Measurements from ENCODE around the gene CSDE1. TPM values are rescaled to one million over a fixed set of nuclear protein-coding genes. Genes with fewer than 3 reads are reported as not detected.

CSDE1 gene
- total RNA-seq, 6 donors from 2014 or later = 223 to 548 (median 373) TPM

- no peaks in the 10 kb centered on the region for H3K27me3 ChIP-seq
- no peak for ATAC-seq (ENCODE audit: low FRiP score in 2 of 2)
- no peak for TF ChIP-seq EP300 (IDR thresholded peaks at IDR 0.05)
- no peak for TF ChIP-seq POLR2A (IDR thresholded peaks at IDR 0.05)
- TF ChIP-seq POLR2AphosphoS5 (IDR thresholded peaks at IDR 0.05) = no peak
- no peaks in the 10 kb centered on the region for H3K36me3 ChIP-seq
- no peaks in the 10 kb centered on the region for H3K9me3 ChIP-seq
- no peak overlapping the region for H3K27ac ChIP-seq
- H3K4me3 ChIP-seq = no peak overlapping the region
- no peaks in the 10 kb centered on the region for H3K4me1 ChIP-seq
- WGBS, 2 donors = 69 to 72% methylated on average over 1 of the region's 1 CpG
- no peak for DNase-seq
Observed at GRCh38 chr1:114690148-114690547, 67.6 kb downstream of the CSDE1 start.

- Histone ChIP-seq H3K27ac (no peak overlapping the region), H3K36me3 (no peaks in the 10 kb centered on the region), H3K9me3 (no peaks in the 10 kb centered on the region), H3K4me1 (no peaks in the 10 kb centered on the region), H3K4me3 (no peak overlapping the region), H3K27me3 (no peaks in the 10 kb centered on the region)
- 75 to 77% methylated on average over 4 of the region's 4 CpGs for WGBS, 2 donors
- no peak for ATAC-seq (ENCODE audit: low FRiP score in 2 of 2)
- TF ChIP-seq POLR2AphosphoS5 (IDR thresholded peaks at IDR 0.05) (no peak), POLR2A (IDR thresholded peaks at IDR 0.05) (no peak), CTCF (IDR thresholded peaks at IDR 0.05) (no peak), EP300 (IDR thresholded peaks at IDR 0.05) (no peak)
- no peak for DNase-seq
Observed at GRCh38 chr1:114688526-114688925, 69.3 kb downstream of the CSDE1 start.

GRCh38 chr1:114685851-114686250 lies 71.9 kb downstream of the CSDE1 start:
- Histone ChIP-seq H3K4me1 (no peaks in the 10 kb centered on the region), H3K4me3 (no peak overlapping the region), H3K27me3 (no peaks in the 10 kb centered on the region), H3K9me3 (no peaks in the 10 kb centered on the region), H3K27ac (no peak overlapping the region), H3K36me3 (no peaks in the 10 kb centered on the region)
- ATAC-seq (ENCODE audit: low FRiP score in 2 of 2) (no peak), DNase-seq (no peak)
- WGBS, 2 donors = 77 to 88% methylated on average over 5 of the region's 5 CpGs
- no peak for TF ChIP-seq EP300 (IDR thresholded peaks at IDR 0.05)
- TF ChIP-seq POLR2A (IDR thresholded peaks at IDR 0.05) = no peak
- no peak for TF ChIP-seq POLR2AphosphoS5 (IDR thresholded peaks at IDR 0.05)
- no peak for TF ChIP-seq CTCF (IDR thresholded peaks at IDR 0.05)

GRCh38 chr1:114677691-114678090 lies 80.1 kb downstream of the CSDE1 start:
- no peak for DNase-seq
- no peak for TF ChIP-seq POLR2A (IDR thresholded peaks at IDR 0.05)
- no peak for TF ChIP-seq CTCF (IDR thresholded peaks at IDR 0.05)
- TF ChIP-seq POLR2AphosphoS5 (IDR thresholded peaks at IDR 0.05) = no peak
- no peak for TF ChIP-seq EP300 (IDR thresholded peaks at IDR 0.05)
- H3K27me3 ChIP-seq = no peaks in the 10 kb centered on the region
- ATAC-seq (ENCODE audit: low FRiP score in 2 of 2) = no peak
- WGBS, 2 donors = 77 to 81% methylated on average over 5 of the region's 5 CpGs
- no peak overlapping the region for H3K27ac ChIP-seq
- H3K4me3 ChIP-seq = no peak overlapping the region
- H3K36me3 ChIP-seq = no peaks in the 10 kb centered on the region
- no peaks in the 10 kb centered on the region for H3K4me1 ChIP-seq
- H3K9me3 ChIP-seq = no peaks in the 10 kb centered on the region

- no peak overlapping the region for H3K4me3 ChIP-seq
- no peaks in the 10 kb centered on the region for H3K27me3 ChIP-seq
- ATAC-seq (ENCODE audit: low FRiP score in 2 of 2) = no peak
- TF ChIP-seq POLR2AphosphoS5 (IDR thresholded peaks at IDR 0.05) (no peak), EP300 (IDR thresholded peaks at IDR 0.05) (no peak), CTCF (IDR thresholded peaks at IDR 0.05) (no peak), POLR2A (IDR thresholded peaks at IDR 0.05) (no peak)
- H3K9me3 ChIP-seq = no peaks in the 10 kb centered on the region
- H3K27ac ChIP-seq = no peak overlapping the region
- no peak for DNase-seq
- H3K36me3 ChIP-seq = no peaks in the 10 kb centered on the region
- H3K4me1 ChIP-seq = peaks cover 0 to 5% (median 1%) of the 10 kb centered on the region in 4 donors
- WGBS, 2 donors = 83 to 84% methylated on average over 1 of the region's 1 CpG
Observed at GRCh38 chr1:114676115-114676514, 81.7 kb downstream of the CSDE1 start.
